Lung (tissue), 12 donors: ENCODE measurements around the gene FKBP14. TPM values are rescaled to one million over a fixed set of nuclear protein-coding genes. Genes with fewer than 3 reads are reported as not detected.

Source experiments
- ATAC-seq: fragments of 200-7000 bp; cut with Tn5 transposase; one replicate; pipeline ENCODE4 v1.9.1; 2020; ENCODE audit warnings: moderate number of reproducible peaks; ENCODE audit not compliant: insufficient read depth, low FRiP score
- DNase-seq, 3 donors: peaks; one replicate each; pipeline ENCODE4 v3.0.0-alpha.2; 2013 to 2017
- H3K27ac ChIP-seq, 2 donors: one replicate each; pipeline ENCODE4 v1.5.1; 2013; ENCODE audit warnings: mild to moderate bottlenecking in 2 of 2, moderate library complexity in 2 of 2, control low read depth in 1 of 2, inconsistent platforms in 1 of 2, low read depth in 1 of 2, low read length in 1 of 2
- H3K27me3 ChIP-seq, 3 donors: one replicate each; pipeline ENCODE4 v1.5.1; 2013; ENCODE audit warnings: low read length in 2 of 3; ENCODE audit not compliant: control insufficient read depth in 3 of 3, insufficient read depth in 3 of 3
- H3K36me3 ChIP-seq, 4 donors: one replicate each; pipeline ENCODE4 v1.5.1; 2013; ENCODE audit warnings: low read length in 4 of 4, mild to moderate bottlenecking in 1 of 4, moderate library complexity in 1 of 4; ENCODE audit not compliant: control insufficient read depth in 4 of 4, insufficient read depth in 4 of 4
- H3K4me1 ChIP-seq, 5 donors: one replicate each; pipeline ENCODE4 v1.5.1; 2013; ENCODE audit warnings: low read length in 5 of 5, mild to moderate bottlenecking in 2 of 5, moderate library complexity in 1 of 5; ENCODE audit not compliant: control insufficient read depth in 5 of 5, insufficient read depth in 5 of 5
- H3K4me3 ChIP-seq: one replicate; pipeline ENCODE4 v1.5.1; 2013; ENCODE audit warnings: mild to moderate bottlenecking, control low read depth, moderate library complexity
- H3K9ac ChIP-seq, 2 donors: one replicate each; pipeline ENCODE4 v1.5.1; 2013; ENCODE audit warnings: low read length in 2 of 2, control low read depth in 1 of 2; ENCODE audit not compliant: insufficient read depth in 1 of 2
- H3K9me3 ChIP-seq, 4 donors: one replicate each; pipeline ENCODE4 v1.5.1; 2013; ENCODE audit warnings: low read length in 3 of 4, mild to moderate bottlenecking in 1 of 4, moderate library complexity in 1 of 4; ENCODE audit not compliant: control insufficient read depth in 4 of 4, insufficient read depth in 3 of 4
- CTCF ChIP-seq: IDR thresholded peaks from 2 replicates; pipeline ENCODE4 v1.5.1; 2012; ENCODE audit warnings: mild to moderate bottlenecking; ENCODE audit errors: control extremely low read depth, extremely low read depth
- WGBS, 2 donors: extraction: QIAGEN DNeasy Blood & Tissue Kit; methylation state at CpG; one replicate each; pipeline ENCODE4 v1.1.7; 2013; 5-methylcytosine and 5-hydroxymethylcytosine counted together
- polyA plus RNA-seq, 2 donors: library from polyadenylated mRNA; stranded (reverse); fragments of 200-250 nt; gene quantifications; one replicate each; pipeline ENCODE4 v1.2.1, GENCODE V29; 2013
- total RNA-seq, 2 donors: library from RNA; depleted of rRNA in 1 of 2; stranded (reverse); fragments of >200 nt in 1 of 2; gene quantifications; one replicate each; pipeline ENCODE4 v1.2.1, GENCODE V29; 2014 to 2021
- donor health status: control.
- donor health status: control.
- donor health status: Bipolar disorder and iron deficiency.
- donor health status: healthy.
- donor health status: DM: yes; HTN: yes; CAD: no.

The FKBP14 gene
- total and polyA plus RNA-seq, 4 donors = 2.6 to 21.5 (median 11.9) TPM

- peaks cover 0 to 8% (median 3%) of the 10 kb centered on the region in 5 donors for H3K4me1 ChIP-seq
- no peak for TF ChIP-seq CTCF
These were observed 7.1 kb downstream of the FKBP14 start for GRCh38 chr7:30019387-30019786.

DNA sequence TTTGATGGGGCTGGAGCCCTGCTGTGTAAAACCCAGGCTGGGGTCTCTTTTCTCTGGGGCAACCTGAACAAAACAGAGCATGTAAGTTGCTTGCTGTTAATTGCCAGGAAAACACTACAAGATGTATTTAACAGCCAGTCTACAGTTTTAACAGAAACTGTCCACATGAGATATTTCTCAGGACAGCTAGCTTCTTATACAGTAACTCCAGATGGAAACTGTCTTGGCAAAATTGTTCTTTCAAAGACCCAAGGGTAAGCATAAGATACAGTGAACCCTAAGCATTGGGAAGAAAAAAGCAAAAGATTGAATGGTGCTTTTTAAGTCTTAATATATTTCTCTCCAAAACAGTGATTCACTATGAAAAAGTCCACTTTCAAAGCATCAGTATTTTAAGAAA is 8.1 kb downstream of the FKBP14 start:
- DNase-seq = peak in 2 of 3 donors; percentile 79 to 86
- Histone ChIP-seq H3K27me3 (no peaks in the 10 kb centered on the region), H3K4me3 (no peak overlapping the region), H3K4me1 (peaks cover 0 to 8% (median 2%) of the 10 kb centered on the region in 5 donors), H3K9ac (no peak overlapping the region), H3K9me3 (no peaks in the 10 kb centered on the region), H3K27ac (no peak overlapping the region), H3K36me3 (peaks cover 1 to 18% (median 5%) of the 10 kb centered on the region in 4 donors)
- no peak for ATAC-seq
- TF ChIP-seq CTCF = no peak

More at GRCh38 chr7:30019387-30019786, 7.1 kb downstream of the FKBP14 start:
- H3K9me3 ChIP-seq = no peaks in the 10 kb centered on the region
- no peak overlapping the region for H3K4me3 ChIP-seq
- H3K27me3 ChIP-seq = no peaks in the 10 kb centered on the region
- DNase-seq (no peak), ATAC-seq (no peak)
- H3K36me3 ChIP-seq = peaks cover 0 to 13% (median 2%) of the 10 kb centered on the region in 4 donors
- 68 to 91% methylated on average over 1 of the region's 1 CpG for WGBS, 2 donors
- H3K27ac ChIP-seq = no peak overlapping the region
- H3K9ac ChIP-seq = no peak overlapping the region

- H3K36me3 ChIP-seq = peaks cover 0 to 18% (median 5%) of the 10 kb centered on the region in 4 donors
- ATAC-seq (no peak), DNase-seq (peak in 1 of 3 donors; percentile 4)
- 93 to 95% methylated on average over 3 of the region's 3 CpGs for WGBS, 2 donors
- no peak overlapping the region for H3K9ac ChIP-seq
- no peaks in the 10 kb centered on the region for H3K27me3 ChIP-seq
- H3K4me1 ChIP-seq = no peaks in the 10 kb centered on the region
- no peak overlapping the region for H3K27ac ChIP-seq
- H3K9me3 ChIP-seq = no peaks in the 10 kb centered on the region
- TF ChIP-seq CTCF = no peak
- no peak overlapping the region for H3K4me3 ChIP-seq
These were observed 13.7 kb downstream of the FKBP14 start for GRCh38 chr7:30012757-30013156.

DNA sequence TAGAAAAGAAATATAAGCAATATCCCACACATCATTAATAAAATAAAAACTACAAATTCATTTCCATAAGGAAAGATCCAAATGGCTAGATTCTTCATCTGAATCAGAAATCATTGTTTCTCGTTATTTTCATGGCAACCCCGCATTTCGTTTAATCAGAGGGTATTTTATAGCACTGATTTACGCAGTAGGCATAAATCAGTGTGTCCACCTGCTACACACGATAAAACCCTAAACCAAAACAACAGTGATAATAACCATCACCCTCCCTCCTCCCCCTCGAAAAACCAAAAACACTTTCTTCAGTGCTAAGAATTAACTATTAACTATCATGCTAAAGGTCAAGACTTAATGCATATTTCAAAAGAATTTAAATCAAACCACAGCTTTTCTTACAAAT is 16.5 kb downstream of the FKBP14 start:
- Histone ChIP-seq H3K9me3 (no peaks in the 10 kb centered on the region), H3K9ac (no peak overlapping the region), H3K36me3 (peaks cover 0 to 9% (median 5%) of the 10 kb centered on the region in 4 donors), H3K4me3 (no peak overlapping the region), H3K27me3 (no peaks in the 10 kb centered on the region), H3K27ac (no peak overlapping the region), H3K4me1 (no peaks in the 10 kb centered on the region)
- 90 to 94% methylated on average over 6 of the region's 6 CpGs for WGBS, 2 donors
- TF ChIP-seq CTCF = no peak
- ATAC-seq (no peak), DNase-seq (no peak)
